Esophagus muscularis mucosa (tissue), 4 donors: ENCODE results near the gene UBQLN4. TPM values are rescaled to one million over a fixed set of nuclear protein-coding genes. Genes with fewer than 3 reads are reported as not detected.

ENCODE experiments used
- DNase-seq: peaks from one replicate; pipeline ENCODE4 v3.0.0-alpha.2; 2017; ENCODE audit errors: extremely low spot score
- H3K27ac ChIP-seq, 4 donors: fragments of 200-600 bp; sonication (generic); replicated peaks in 1 of 4; 1 replicate in 3 of 4; 2 replicates in 1 of 4; pipeline ENCODE4 v1.5.1; 2016 to 2019; ENCODE audit warnings: mild to moderate bottlenecking in 1 of 4
- H3K27me3 ChIP-seq, 4 donors: fragments of 200-600 bp; sonication (generic); one replicate each; pipeline versions ENCODE4 v1.5.1 to v1.6.0; 2016 to 2019
- H3K36me3 ChIP-seq, 4 donors: fragments of 200-600 bp; sonication (generic); one replicate each; pipeline ENCODE4 v1.5.1; 2016 to 2019
- H3K4me1 ChIP-seq, 4 donors: fragments of 200-600 bp; sonication (generic); one replicate each; pipeline ENCODE4 v1.5.1; 2016 to 2019
- H3K4me3 ChIP-seq, 4 donors: fragments of 200-600 bp; sonication (generic); 1 replicate in 2 of 4; 2 replicates in 2 of 4; pipeline ENCODE4 v1.5.1; 2016 to 2019; ENCODE audit warnings: mild to moderate bottlenecking in 4 of 4, moderate library complexity in 1 of 4
- H3K9me3 ChIP-seq, 4 donors: fragments of 200-600 bp; sonication (generic); 1 replicate in 3 of 4; 2 replicates in 1 of 4; pipeline ENCODE4 v1.5.1; 2016 to 2019
- CTCF ChIP-seq, 3 experiments: fragments of 200-600 bp in 2 of 3; fragments of 450-650 bp in 1 of 3; sonication (generic) in 2 of 3; IDR thresholded peaks; one replicate each; pipeline ENCODE4 v1.5.1; 2017 to 2019; ENCODE audit warnings: antibody characterized with exemption in 3 of 3, mild to moderate bottlenecking in 2 of 3, moderate library complexity in 1 of 3
- EP300 ChIP-seq: sonication (generic); formaldehyde crosslinking; IDR thresholded peaks from one replicate; pipeline ENCODE4 v1.6.1; 2017; ENCODE audit warnings: antibody characterized with exemption
- POLR2A ChIP-seq: fragments of 450-650 bp; IDR thresholded peaks from one replicate; pipeline ENCODE4 v1.6.1; 2017; ENCODE audit warnings: antibody characterized with exemption, moderate library complexity, mild to moderate bottlenecking, low read depth
- POLR2AphosphoS5 ChIP-seq, 2 donors: sonication (generic); formaldehyde crosslinking; IDR thresholded peaks; one replicate each; pipeline ENCODE4 v1.6.1; 2017; ENCODE audit warnings: antibody characterized with exemption in 2 of 2
- WGBS: methylation state at CpG from one replicate; pipeline ENCODE4 v1.1.5; 2018; 5-methylcytosine and 5-hydroxymethylcytosine counted together
- intact Hi-C: fragments of 100-400 bp; cut with DNase I; formaldehyde crosslinking; loops from one replicate; pipeline ENCODE4 v1.15.1; 2023
- total RNA-seq, 4 donors: library from RNA; depleted of rRNA; stranded (reverse); fragments of >200 nt; gene quantifications; one replicate each; pipeline versions ENCODE4 v1.1.0 to v1.2.1, GENCODE V29; 2016

UBQLN4 gene
- total RNA-seq, 4 donors from 2014 or later = 17.4 to 33.3 (median 26.0) TPM

DNA sequence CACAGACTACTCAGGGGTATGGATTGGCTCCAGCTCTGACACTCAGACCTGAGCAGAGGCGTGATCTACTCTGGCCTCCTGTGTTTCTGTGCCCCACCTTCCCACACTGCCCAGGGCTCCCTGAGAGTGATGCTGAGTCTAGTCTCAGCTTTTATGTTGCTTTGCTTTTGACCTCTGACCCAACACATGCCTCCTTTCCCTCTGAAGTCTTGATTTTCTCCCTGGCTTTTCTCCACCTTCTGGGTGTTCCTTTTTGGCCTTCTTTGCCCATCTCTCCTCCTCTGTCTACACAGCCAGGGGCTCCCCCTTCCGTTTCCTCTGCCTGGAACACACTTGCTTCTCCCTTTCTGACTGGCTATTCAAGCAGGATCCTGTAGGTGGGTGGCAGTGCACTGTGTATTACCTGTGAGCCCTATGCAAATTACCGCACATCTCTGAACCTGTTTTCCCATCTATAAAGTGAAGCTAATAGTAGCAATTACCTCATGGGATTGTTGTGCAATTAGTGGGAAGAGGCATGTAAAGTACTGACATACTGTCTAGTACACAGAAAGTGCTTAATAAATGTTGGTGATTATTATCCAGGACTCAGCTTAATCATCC is 42.4 kb upstream of the UBQLN4 start:
- 66% methylated on average over 3 of the region's 3 CpGs for WGBS
- intact Hi-C loops = loop anchor here (1.0 to 5.0 kb wide), 2 partner anchors 34 to 116 kb away; partner anchors contain the start of gene PMF1
- no peaks in the 10 kb centered on the region for H3K27me3 ChIP-seq
- no peaks in the 10 kb centered on the region for H3K9me3 ChIP-seq
- no peak overlapping the region for H3K4me3 ChIP-seq
- no peaks in the 10 kb centered on the region for H3K36me3 ChIP-seq
- H3K27ac ChIP-seq = peak overlapping the region; percentile 78 to 86 (median 84)
- DNase-seq = no peak
- TF ChIP-seq POLR2AphosphoS5 (IDR thresholded peaks at IDR 0.05) (no peak), CTCF (IDR thresholded peaks at IDR 0.05) (no peak), POLR2A (no peak), EP300 (no peak)
- peaks cover 27 to 37% (median 35%) of the 10 kb centered on the region in 4 donors for H3K4me1 ChIP-seq

DNA sequence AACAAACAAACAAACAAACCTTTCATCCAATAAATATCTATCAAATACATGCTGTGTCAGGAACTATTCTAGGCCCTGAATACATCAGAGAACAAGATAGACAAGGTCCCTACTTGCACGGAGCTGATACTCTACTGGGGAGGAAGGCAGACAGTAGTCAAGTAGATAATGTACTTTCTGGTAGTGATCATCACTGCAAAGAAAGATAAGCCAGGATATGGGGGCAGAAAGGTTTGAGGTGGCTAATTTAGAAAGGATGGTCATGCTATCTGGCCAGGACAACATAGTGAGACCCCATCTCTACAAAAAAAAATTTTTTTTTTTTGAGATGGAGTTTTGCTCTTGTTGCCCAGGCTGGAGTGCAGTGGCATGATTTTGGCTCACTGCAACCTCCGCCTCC is 38.0 kb upstream of the UBQLN4 start:
- DNase-seq = no peak
- H3K4me3 ChIP-seq = no peak overlapping the region
- H3K9me3 ChIP-seq = no peaks in the 10 kb centered on the region
- peaks cover 14 to 25% (median 20%) of the 10 kb centered on the region in 4 donors for H3K4me1 ChIP-seq
- intact Hi-C loops = loop anchor here (2.0 kb wide), 1 partner anchor 133 kb away; no protein-coding TSS in a partner anchor
- no peaks in the 10 kb centered on the region for H3K36me3 ChIP-seq
- H3K27ac ChIP-seq = no peak overlapping the region
- 100% methylated on average over 1 of the region's 2 CpGs for WGBS
- H3K27me3 ChIP-seq = no peaks in the 10 kb centered on the region
- no peak for TF ChIP-seq POLR2A
- TF ChIP-seq POLR2AphosphoS5 (IDR thresholded peaks at IDR 0.05) = no peak
- no peak for TF ChIP-seq EP300
- TF ChIP-seq CTCF (IDR thresholded peaks at IDR 0.05) = no peak

GRCh38 chr1:156090840-156091188 is 37.2 kb upstream of the UBQLN4 start:
- Histone ChIP-seq H3K9me3 (no peaks in the 10 kb centered on the region), H3K36me3 (no peaks in the 10 kb centered on the region), H3K4me3 (no peak overlapping the region), H3K27me3 (no peaks in the 10 kb centered on the region), H3K27ac (no peak overlapping the region), H3K4me1 (peaks cover 15 to 23% (median 19%) of the 10 kb centered on the region in 4 donors)
- WGBS = 0% methylated on average over 4 of the region's 14 CpGs
- peak; percentile 96 for DNase-seq
- intact Hi-C loops = loop anchor here (2.0 kb wide), 1 partner anchor 134 kb away; no protein-coding TSS in a partner anchor
- TF ChIP-seq CTCF (IDR thresholded peaks at IDR 0.05) = peak; percentile 79 to 84 (median 82)
- no peak for TF ChIP-seq EP300
- no peak for TF ChIP-seq POLR2A
- peak in 1 of 2 donors; percentile 48 for TF ChIP-seq POLR2AphosphoS5 (IDR thresholded peaks at IDR 0.05)

DNA sequence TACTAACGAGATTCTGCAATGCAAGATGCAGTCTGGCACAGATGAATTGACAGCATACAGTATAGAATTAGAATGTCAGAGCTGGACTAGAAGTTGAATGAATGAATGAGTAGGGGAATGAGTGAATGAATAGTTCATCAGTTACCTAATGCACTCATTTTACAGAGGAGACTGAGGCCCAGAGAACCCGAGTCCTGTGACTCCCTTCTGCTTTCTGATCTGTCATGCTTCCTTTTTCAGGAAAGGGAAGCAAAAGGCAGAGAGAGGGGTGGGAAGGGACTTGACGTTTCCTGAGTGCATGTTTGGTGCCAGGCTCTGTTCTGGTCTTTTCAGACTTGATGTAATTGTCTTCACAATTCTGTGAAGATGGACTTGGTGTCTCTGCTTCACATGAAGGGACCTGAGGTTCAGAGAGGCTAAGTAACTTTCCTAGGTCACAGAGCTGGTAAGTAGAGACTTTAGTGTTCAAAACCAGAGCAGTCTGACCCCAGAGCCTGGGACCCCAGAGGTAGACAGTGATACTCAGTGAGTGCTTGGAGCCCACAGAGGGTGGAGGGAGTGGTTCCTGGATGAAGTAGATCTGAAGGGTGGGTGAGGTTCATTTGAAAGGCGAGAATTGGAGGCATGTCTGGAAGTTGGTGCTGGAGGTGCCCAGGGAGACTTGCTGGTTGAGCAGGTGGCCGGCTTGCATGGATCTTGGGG is 36.7 kb upstream of the UBQLN4 start:
- intact Hi-C loops = loop anchor here (2.0 kb wide), 1 partner anchor 135 kb away; no protein-coding TSS in a partner anchor
- Histone ChIP-seq H3K9me3 (no peaks in the 10 kb centered on the region), H3K27me3 (no peaks in the 10 kb centered on the region), H3K36me3 (no peaks in the 10 kb centered on the region), H3K27ac (no peak overlapping the region), H3K4me3 (no peak overlapping the region), H3K4me1 (peaks cover 13 to 23% (median 16%) of the 10 kb centered on the region in 4 donors)
- no peak for DNase-seq
- TF ChIP-seq POLR2AphosphoS5 (IDR thresholded peaks at IDR 0.05) (no peak), POLR2A (no peak), CTCF (IDR thresholded peaks at IDR 0.05) (no peak), EP300 (no peak)
- 33% methylated on average over 5 of the region's 5 CpGs for WGBS
